PFSK-1 (cell line): Measurements from ENCODE around the gene TSKU.

Experiments used
- FOXP2 ChIP-seq: optimal IDR thresholded peaks from 2 replicates; pipeline ENCODE3; 2011; ENCODE audit warnings: borderline replicate concordance, control low read depth, inconsistent platforms; ENCODE audit not compliant: insufficient read depth; ENCODE audit errors: extremely low read length, extremely low read depth
- POLR2AphosphoS5 ChIP-seq: IDR thresholded peaks from 2 replicates; pipeline ENCODE4 v1.6.1; 2012; ENCODE audit warnings: low read depth, mild to moderate bottlenecking, control low read depth, low read length, moderate library complexity
- SIN3A ChIP-seq: IDR thresholded peaks from 2 replicates; pipeline ENCODE4 v1.6.1; 2012; ENCODE audit warnings: mild to moderate bottlenecking, low read length, moderate library complexity, borderline replicate concordance; ENCODE audit not compliant: insufficient read depth
- TAF1 ChIP-seq: IDR thresholded peaks from 2 replicates; pipeline ENCODE4 v1.6.1; 2012; ENCODE audit warnings: low read length, control low read depth, borderline replicate concordance; ENCODE audit not compliant: insufficient read depth
- TF ChIP-seq, protein P1 (sequence below), 2 experiments: IDR thresholded peaks; 2 replicates each; pipeline versions ENCODE4 v1.6.1 to v1.8.0; 2011 to 2012; ENCODE audit warnings: low read depth in 2 of 2, low read length in 2 of 2, control low read depth in 1 of 2, inconsistent platforms in 1 of 2, mild to moderate bottlenecking in 1 of 2, moderate library complexity in 1 of 2; ENCODE audit not compliant: insufficient read depth in 1 of 2

The TSKU gene

DNA sequence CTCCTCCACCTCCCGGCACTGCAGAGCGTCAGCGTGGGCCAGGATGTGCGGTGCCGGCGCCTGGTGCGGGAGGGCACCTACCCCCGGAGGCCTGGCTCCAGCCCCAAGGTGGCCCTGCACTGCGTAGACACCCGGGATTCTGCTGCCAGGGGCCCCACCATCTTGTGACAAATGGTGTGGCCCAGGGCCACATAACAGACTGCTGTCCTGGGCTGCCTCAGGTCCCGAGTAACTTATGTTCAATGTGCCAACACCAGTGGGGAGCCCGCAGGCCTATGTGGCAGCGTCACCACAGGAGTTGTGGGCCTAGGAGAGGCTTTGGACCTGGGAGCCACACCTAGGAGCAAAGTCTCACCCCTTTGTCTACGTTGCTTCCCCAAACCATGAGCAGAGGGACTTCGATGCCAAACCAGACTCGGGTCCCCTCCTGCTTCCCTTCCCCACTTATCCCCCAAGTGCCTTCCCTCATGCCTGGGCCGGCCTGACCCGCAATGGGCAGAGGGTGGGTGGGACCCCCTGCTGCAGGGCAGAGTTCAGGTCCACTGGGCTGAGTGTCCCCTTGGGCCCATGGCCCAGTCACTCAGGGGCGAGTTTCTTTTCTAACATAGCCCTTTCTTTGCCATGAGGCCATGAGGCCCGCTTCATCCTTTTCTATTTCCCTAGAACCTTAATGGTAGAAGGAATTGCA is 13.5 kb downstream of the TSKU start:
- TF ChIP-seq FOXP2 (no peak), SIN3A (no peak), POLR2AphosphoS5 (no peak), TAF1 (no peak)
- TF ChIP-seq, protein P1, sequence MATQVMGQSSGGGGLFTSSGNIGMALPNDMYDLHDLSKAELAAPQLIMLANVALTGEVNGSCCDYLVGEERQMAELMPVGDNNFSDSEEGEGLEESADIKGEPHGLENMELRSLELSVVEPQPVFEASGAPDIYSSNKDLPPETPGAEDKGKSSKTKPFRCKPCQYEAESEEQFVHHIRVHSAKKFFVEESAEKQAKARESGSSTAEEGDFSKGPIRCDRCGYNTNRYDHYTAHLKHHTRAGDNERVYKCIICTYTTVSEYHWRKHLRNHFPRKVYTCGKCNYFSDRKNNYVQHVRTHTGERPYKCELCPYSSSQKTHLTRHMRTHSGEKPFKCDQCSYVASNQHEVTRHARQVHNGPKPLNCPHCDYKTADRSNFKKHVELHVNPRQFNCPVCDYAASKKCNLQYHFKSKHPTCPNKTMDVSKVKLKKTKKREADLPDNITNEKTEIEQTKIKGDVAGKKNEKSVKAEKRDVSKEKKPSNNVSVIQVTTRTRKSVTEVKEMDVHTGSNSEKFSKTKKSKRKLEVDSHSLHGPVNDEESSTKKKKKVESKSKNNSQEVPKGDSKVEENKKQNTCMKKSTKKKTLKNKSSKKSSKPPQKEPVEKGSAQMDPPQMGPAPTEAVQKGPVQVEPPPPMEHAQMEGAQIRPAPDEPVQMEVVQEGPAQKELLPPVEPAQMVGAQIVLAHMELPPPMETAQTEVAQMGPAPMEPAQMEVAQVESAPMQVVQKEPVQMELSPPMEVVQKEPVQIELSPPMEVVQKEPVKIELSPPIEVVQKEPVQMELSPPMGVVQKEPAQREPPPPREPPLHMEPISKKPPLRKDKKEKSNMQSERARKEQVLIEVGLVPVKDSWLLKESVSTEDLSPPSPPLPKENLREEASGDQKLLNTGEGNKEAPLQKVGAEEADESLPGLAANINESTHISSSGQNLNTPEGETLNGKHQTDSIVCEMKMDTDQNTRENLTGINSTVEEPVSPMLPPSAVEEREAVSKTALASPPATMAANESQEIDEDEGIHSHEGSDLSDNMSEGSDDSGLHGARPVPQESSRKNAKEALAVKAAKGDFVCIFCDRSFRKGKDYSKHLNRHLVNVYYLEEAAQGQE (IDR thresholded peaks at IDR 0.05; ENCODE audit: insufficient read depth in 1 of 2, low read depth in 2 of 2, low read length in 2 of 2), result no peak

DNA sequence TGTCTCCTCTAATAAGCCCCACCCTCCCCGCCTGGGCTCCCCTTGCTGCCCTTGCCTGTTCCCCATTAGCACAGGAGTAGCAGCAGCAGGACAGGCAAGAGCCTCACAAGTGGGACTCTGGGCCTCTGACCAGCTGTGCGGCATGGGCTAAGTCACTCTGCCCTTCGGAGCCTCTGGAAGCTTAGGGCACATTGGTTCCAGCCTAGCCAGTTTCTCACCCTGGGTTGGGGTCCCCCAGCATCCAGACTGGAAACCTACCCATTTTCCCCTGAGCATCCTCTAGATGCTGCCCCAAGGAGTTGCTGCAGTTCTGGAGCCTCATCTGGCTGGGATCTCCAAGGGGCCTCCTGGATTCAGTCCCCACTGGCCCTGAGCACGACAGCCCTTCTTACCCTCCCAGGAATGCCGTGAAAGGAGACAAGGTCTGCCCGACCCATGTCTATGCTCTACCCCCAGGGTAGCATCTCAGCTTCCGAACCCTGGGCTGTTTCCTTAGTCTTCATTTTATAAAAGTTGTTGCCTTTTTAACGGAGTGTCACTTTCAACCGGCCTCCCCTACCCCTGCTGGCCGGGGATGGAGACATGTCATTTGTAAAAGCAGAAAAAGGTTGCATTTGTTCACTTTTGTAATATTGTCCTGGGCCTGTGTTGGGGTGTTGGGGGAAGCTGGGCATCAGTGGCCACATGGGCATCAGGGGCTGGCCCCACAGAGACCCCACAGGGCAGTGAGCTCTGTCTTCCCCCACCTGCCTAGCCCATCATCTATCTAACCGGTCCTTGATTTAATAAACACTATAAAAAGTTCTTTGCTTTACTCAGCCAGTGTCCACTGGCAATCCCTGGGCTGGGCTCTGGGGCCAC is 14.4 kb downstream of the TSKU start:
- TF ChIP-seq FOXP2, result no peak
- TF ChIP-seq POLR2AphosphoS5, result no peak
- TF ChIP-seq TAF1, result no peak
- TF ChIP-seq, protein P1 (IDR thresholded peaks at IDR 0.05; ENCODE audit: insufficient read depth in 1 of 2, low read depth in 2 of 2, low read length in 2 of 2), result no peak
- TF ChIP-seq SIN3A, result no peak

DNA sequence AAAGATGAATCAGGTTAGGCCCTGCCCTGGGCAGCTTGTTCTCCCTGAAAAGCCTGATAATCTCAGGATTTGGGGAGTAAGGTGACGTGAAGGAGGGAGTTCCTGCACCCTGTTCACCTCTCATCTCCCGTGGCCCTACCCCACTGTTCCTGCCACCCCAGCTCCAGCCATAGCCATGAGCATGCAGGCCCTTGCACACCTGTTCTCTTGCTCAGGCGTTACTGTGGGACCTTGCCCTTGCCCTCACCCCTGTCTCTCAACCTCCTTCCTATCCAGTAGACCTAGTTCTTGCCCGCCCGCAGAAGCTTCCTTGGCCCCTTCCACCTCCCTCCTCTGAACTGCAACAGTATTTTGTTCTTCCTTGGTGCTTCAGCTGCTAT is 15.0 kb downstream of the TSKU start:
- TF ChIP-seq FOXP2, result no peak
- TF ChIP-seq, protein P1 (IDR thresholded peaks at IDR 0.05; ENCODE audit: insufficient read depth in 1 of 2, low read depth in 2 of 2, low read length in 2 of 2), result no peak
- no peak for TF ChIP-seq TAF1
- no peak for TF ChIP-seq SIN3A
- no peak for TF ChIP-seq POLR2AphosphoS5

DNA sequence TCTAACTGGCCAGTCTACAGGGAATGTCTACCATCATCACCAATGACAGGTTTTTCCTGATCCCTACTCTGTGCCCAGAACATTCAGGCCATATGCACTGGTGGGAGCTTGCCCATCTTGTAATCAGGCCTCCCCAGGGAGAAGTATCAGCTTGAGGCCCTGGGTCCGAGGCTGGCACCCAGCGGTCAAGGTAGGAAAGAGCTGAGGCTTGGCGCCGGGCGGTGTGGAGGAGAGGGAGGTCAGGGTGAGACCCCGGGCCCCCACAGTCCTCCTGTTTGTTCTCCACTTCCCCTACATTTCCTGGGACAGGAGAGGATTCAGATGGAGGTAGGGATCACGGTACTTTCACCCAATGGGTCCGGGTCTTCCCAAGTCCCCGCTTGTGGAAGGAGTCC is 15.5 kb downstream of the TSKU start:
- TF ChIP-seq POLR2AphosphoS5 (no peak), TAF1 (no peak), FOXP2 (no peak), SIN3A (no peak)
- TF ChIP-seq, protein P1 (IDR thresholded peaks at IDR 0.05; ENCODE audit: insufficient read depth in 1 of 2, low read depth in 2 of 2, low read length in 2 of 2), result no peak
